GM23338 (cell line): ENCODE data around the gene XPO6. TPM values are rescaled to one million over a fixed set of nuclear protein-coding genes. Genes with fewer than 3 reads are reported as not detected.

Experiments used
- ATAC-seq: fragments of 200-7000 bp; cut with Tn5 transposase; 3 replicates; pipeline ENCODE4 v1.9.1; 2020
- DNase-seq: peaks from one replicate; pipeline ENCODE4 v3.0.0-alpha.2; 2015; ENCODE audit warnings: low spot score
- H2AFZ ChIP-seq: fragments of 200-600 bp; sonication (generic); 2 replicates; pipeline ENCODE4 v1.8.0; 2016; ENCODE audit warnings: antibody characterized with exemption, mild to moderate bottlenecking, moderate library complexity
- H3F3A ChIP-seq: fragments of 200-600 bp; sonication (generic); replicated peaks from 2 replicates; pipeline ENCODE4 v1.8.0; 2017; ENCODE audit warnings: antibody characterized with exemption, mixed run types, low read depth
- H3K27ac ChIP-seq: fragments of 200-600 bp; sonication (generic); 2 replicates; pipeline ENCODE4 v1.6.1; 2016; ENCODE audit warnings: low read depth
- H3K27me3 ChIP-seq: fragments of 200-600 bp; sonication (generic); 2 replicates; pipeline ENCODE4 v1.8.0; 2016; ENCODE audit warnings: mild to moderate bottlenecking, mixed run types, moderate library complexity; ENCODE audit not compliant: insufficient read depth
- H3K36me3 ChIP-seq: fragments of 200-600 bp; sonication (generic); 2 replicates; pipeline ENCODE4 v1.8.0; 2016; ENCODE audit warnings: mild to moderate bottlenecking; ENCODE audit not compliant: insufficient read depth
- H3K4me1 ChIP-seq: fragments of 200-600 bp; sonication (generic); 2 replicates; pipeline ENCODE4 v1.8.0; 2016; ENCODE audit warnings: mild to moderate bottlenecking, moderate library complexity; ENCODE audit not compliant: insufficient read depth
- H3K4me2 ChIP-seq: fragments of 200-600 bp; sonication (generic); 2 replicates; pipeline ENCODE4 v1.7.1; 2017; ENCODE audit warnings: mixed run types
- H3K4me3 ChIP-seq: fragments of 200-600 bp; sonication (generic); 2 replicates; pipeline ENCODE4 v1.6.1; 2016; ENCODE audit warnings: mixed run types
- H3K79me2 ChIP-seq: fragments of 200-600 bp; sonication (generic); replicated peaks from 2 replicates; pipeline ENCODE4 v1.8.0; 2017; ENCODE audit warnings: mild to moderate bottlenecking; ENCODE audit not compliant: insufficient read depth
- H3K9me2 ChIP-seq: fragments of 200-600 bp; sonication (generic); 2 replicates; pipeline ENCODE4 v1.8.0; 2017; ENCODE audit not compliant: insufficient read depth
- H4K20me1 ChIP-seq: fragments of 200-600 bp; sonication (generic); replicated peaks from 2 replicates; pipeline ENCODE4 v1.8.0; 2017; ENCODE audit warnings: mild to moderate bottlenecking; ENCODE audit not compliant: insufficient read depth
- H3K27ac Mint-ChIP-seq: 2 replicates; pipeline ENCODE4 v1.8.0; 2020; ENCODE audit warnings: inconsistent platforms, mild to moderate bottlenecking, moderate library complexity, mixed read lengths
- H3K27me3 Mint-ChIP-seq: 3 replicates; pipeline ENCODE4 v1.8.0; 2022; ENCODE audit warnings: low read depth, mild to moderate bottlenecking, moderate library complexity, mixed read lengths, inconsistent platforms; ENCODE audit not compliant: insufficient read depth, poor library complexity
- H3K36me3 Mint-ChIP-seq: 3 replicates; pipeline ENCODE4 v1.8.0; 2021; ENCODE audit warnings: low read depth, mild to moderate bottlenecking, inconsistent platforms, moderate library complexity, mixed read lengths
- H3K4me1 Mint-ChIP-seq: 3 replicates; pipeline ENCODE4 v1.8.0; 2020; ENCODE audit warnings: mild to moderate bottlenecking, inconsistent platforms, mixed read lengths
- H3K4me3 Mint-ChIP-seq: 3 replicates; pipeline ENCODE4 v1.8.0; 2021; ENCODE audit warnings: moderate library complexity, mild to moderate bottlenecking, inconsistent platforms, mixed read lengths
- H3K9me3 Mint-ChIP-seq: 3 replicates; pipeline ENCODE4 v1.8.0; 2020; ENCODE audit warnings: moderate library complexity, mild to moderate bottlenecking, inconsistent platforms, mixed read lengths
- CREB1 ChIP-seq: fragments of 250-450 bp; sonication (Bioruptor Pico); IDR thresholded peaks from 2 replicates; pipeline ENCODE4 v1.5.0; 2020; ENCODE audit warnings: low read depth, mild to moderate bottlenecking, moderate library complexity
- POLR2AphosphoS5 ChIP-seq: IDR thresholded peaks from 2 replicates; pipeline ENCODE4 v1.6.1; 2016; ENCODE audit warnings: antibody characterized with exemption, low read depth
- STAT1 ChIP-seq: IDR thresholded peaks from one replicate; pipeline ENCODE4 v1.6.1; 2016; ENCODE audit warnings: antibody characterized with exemption; ENCODE audit not compliant: unreplicated experiment
- ZNF114 ChIP-seq: fragments of 250-450 bp; sonication (Bioruptor Pico); IDR thresholded peaks from 2 replicates; pipeline ENCODE4 v1.5.0; 2020; ENCODE audit warnings: mild to moderate bottlenecking, moderate library complexity
- polyA plus RNA-seq: library from polyadenylated mRNA; unstranded; fragments of >200 nt; fragmentation: Nextera tagmentation; extraction: Ambion mirVana; gene quantifications from 2 replicates; pipeline ENCODE4 v1.2.1, GENCODE V29; 2016
- total RNA-seq: library from RNA; depleted of rRNA; stranded (reverse); fragments of >200 nt; shearing (Covaris generic); gene quantifications from 2 replicates; pipeline ENCODE4 v1.2.3, GENCODE V29; 2014
- TF ChIP-seq, protein P1 (sequence below): fragments of 250-450 bp; sonication (Bioruptor Pico); IDR thresholded peaks from 2 replicates; pipeline ENCODE4 v1.5.0; 2020; ENCODE audit warnings: mild to moderate bottlenecking, moderate library complexity

XPO6 gene
- total and polyA plus RNA-seq, 2 experiments from 2014 or later = 83.9 to 178 TPM

DNA sequence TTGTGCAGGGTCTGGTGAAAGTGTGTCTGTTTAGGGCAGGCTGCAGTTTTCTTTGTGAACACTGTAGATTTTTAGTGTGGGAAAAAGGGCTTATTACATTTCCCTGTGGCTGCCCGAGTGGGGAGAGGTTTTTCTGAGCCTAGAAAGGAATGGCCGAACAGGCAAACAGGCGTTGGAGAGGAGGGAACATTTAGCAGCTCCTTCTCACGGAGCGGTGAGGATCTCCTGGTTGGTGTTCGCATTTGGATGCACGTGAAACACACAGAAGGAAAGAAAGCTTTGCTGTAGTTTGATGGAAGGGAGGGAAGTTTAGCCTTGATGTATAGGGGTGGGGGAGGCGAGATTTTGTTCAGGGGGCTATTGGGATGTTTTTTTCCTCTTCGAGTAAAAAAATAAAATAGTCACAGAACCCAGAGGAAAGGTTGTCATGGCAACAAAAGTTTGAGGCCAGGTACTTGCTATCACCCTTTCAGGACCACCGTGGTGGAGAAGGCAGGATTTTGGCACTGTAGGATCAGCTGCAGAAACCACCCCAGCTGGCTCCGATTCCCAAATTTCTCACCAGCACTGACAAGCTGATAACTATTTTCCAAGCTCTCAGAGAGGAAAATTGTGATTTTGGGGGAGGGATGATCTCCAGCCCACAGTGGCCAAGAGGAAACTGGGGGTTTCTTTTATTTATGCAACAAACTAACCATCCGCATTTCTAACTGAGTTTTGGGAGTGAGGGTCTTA, 151.8 kb downstream of the XPO6 start (continued):
- TF ChIP-seq CREB1 = no peak
- no peak for TF ChIP-seq POLR2AphosphoS5
- TF ChIP-seq, protein P1, sequence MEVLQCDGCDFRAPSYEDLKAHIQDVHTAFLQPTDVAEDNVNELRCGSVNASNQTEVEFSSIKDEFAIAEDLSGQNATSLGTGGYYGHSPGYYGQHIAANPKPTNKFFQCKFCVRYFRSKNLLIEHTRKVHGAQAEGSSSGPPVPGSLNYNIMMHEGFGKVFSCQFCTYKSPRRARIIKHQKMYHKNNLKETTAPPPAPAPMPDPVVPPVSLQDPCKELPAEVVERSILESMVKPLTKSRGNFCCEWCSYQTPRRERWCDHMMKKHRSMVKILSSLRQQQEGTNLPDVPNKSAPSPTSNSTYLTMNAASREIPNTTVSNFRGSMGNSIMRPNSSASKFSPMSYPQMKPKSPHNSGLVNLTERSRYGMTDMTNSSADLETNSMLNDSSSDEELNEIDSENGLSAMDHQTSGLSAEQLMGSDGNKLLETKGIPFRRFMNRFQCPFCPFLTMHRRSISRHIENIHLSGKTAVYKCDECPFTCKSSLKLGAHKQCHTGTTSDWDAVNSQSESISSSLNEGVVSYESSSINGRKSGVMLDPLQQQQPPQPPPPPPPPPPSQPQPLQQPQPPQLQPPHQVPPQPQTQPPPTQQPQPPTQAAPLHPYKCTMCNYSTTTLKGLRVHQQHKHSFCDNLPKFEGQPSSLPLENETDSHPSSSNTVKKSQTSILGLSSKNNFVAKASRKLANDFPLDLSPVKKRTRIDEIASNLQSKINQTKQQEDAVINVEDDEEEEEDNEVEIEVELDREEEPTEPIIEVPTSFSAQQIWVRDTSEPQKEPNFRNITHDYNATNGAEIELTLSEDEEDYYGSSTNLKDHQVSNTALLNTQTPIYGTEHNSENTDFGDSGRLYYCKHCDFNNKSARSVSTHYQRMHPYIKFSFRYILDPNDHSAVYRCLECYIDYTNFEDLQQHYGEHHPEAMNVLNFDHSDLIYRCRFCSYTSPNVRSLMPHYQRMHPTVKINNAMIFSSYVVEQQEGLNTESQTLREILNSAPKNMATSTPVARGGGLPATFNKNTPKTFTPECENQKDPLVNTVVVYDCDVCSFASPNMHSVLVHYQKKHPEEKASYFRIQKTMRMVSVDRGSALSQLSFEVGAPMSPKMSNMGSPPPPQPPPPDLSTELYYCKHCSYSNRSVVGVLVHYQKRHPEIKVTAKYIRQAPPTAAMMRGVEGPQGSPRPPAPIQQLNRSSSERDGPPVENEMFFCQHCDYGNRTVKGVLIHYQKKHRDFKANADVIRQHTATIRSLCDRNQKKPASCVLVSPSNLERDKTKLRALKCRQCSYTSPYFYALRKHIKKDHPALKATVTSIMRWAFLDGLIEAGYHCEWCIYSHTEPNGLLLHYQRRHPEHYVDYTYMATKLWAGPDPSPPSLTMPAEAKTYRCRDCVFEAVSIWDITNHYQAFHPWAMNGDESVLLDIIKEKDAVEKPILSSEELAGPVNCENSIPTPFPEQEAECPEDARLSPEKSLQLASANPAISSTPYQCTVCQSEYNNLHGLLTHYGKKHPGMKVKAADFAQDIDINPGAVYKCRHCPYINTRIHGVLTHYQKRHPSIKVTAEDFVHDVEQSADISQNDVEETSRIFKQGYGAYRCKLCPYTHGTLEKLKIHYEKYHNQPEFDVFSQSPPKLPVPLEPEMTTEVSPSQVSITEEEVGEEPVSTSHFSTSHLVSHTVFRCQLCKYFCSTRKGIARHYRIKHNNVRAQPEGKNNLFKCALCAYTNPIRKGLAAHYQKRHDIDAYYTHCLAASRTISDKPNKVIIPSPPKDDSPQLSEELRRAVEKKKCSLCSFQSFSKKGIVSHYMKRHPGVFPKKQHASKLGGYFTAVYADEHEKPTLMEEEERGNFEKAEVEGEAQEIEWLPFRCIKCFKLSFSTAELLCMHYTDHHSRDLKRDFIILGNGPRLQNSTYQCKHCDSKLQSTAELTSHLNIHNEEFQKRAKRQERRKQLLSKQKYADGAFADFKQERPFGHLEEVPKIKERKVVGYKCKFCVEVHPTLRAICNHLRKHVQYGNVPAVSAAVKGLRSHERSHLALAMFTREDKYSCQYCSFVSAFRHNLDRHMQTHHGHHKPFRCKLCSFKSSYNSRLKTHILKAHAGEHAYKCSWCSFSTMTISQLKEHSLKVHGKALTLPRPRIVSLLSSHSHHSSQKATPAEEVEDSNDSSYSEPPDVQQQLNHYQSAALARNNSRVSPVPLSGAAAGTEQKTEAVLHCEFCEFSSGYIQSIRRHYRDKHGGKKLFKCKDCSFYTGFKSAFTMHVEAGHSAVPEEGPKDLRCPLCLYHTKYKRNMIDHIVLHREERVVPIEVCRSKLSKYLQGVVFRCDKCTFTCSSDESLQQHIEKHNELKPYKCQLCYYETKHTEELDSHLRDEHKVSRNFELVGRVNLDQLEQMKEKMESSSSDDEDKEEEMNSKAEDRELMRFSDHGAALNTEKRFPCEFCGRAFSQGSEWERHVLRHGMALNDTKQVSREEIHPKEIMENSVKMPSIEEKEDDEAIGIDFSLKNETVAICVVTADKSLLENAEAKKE (CRISPR knock-in tag) = no peak
- no peak for TF ChIP-seq ZNF114 (CRISPR knock-in tag)

DNA sequence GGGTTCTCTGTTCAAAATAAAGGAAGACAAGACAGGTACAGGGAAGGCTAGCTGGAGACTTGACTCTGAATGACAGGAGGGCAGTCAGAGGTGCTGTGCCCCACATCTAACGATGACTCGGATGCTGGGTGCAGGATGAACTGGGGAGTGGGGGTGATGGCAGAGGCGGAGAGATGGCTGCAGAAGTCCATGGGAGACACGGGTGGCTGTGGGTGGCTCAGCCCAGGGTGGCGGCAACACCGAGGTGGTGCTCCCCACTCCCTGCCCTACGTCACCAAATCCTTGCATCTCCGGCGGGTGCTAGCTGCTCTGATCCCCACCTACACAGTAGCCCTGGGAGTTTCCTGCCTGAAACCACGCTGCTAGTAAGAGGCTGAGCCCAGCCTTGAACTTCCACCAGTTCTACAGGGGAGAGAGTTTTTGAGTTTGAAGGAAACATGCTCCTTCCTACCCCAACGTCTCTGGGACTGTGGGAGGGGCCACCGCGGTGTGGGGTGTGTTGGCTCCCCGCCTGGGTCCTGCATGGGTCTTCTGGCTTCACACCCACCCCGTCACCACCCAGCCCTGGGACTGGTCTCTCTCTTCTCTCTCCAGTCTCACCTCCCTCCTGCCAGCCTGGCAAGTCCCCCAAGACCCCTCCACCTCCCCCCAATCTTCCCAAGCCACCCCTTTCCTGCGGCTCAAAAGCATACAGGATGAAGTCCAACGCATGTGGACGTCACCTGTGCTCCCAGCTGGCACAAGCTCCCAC, 152.8 kb downstream of the XPO6 start:
- Histone ChIP-seq H3K27me3 (peaks cover 42% of the 10 kb centered on the region), H3K27ac (no peak overlapping the region), H3K4me3 (no peak overlapping the region), H4K20me1 (no peaks in the 10 kb centered on the region), H3F3A (no peaks in the 10 kb centered on the region), H3K9me2 (no peaks in the 10 kb centered on the region), H3K79me2 (no peaks in the 10 kb centered on the region), H3K4me1 (no peaks in the 10 kb centered on the region; the same call in 1 of the 2 replicates), H3K36me3 (no peaks in the 10 kb centered on the region), H2AFZ (no peak overlapping the region), H3K4me2 (no peak overlapping the region)
- Mint-ChIP-seq H3K4me3 (no peak overlapping the region), H3K27me3 (peaks cover 28% of the 10 kb centered on the region), H3K4me1 (no peaks in the 10 kb centered on the region; the same call in 2 of the 3 replicates), H3K27ac (no peak overlapping the region), H3K36me3 (no peaks in the 10 kb centered on the region), H3K9me3 (no peaks in the 10 kb centered on the region)
- no peak for TF ChIP-seq STAT1
- DNase-seq = no peak
- no peak for ATAC-seq
